K562 (cell line): ENCODE results near the gene POLD4. TPM values are rescaled to one million over a fixed set of nuclear protein-coding genes. Genes with fewer than 3 reads are reported as not detected.

Source experiments
- HDGF ChIP-seq: fragments of 450-650 bp; IDR thresholded peaks from 2 replicates; pipeline ENCODE4 v1.6.1; 2016
- HLTF ChIP-seq: fragments of 450-650 bp; IDR thresholded peaks from 2 replicates; pipeline ENCODE4 v1.6.1; 2016
- IRF2 ChIP-seq: sonication (generic); formaldehyde crosslinking; IDR thresholded peaks from 2 replicates; pipeline ENCODE4 v1.8.1; 2022; ENCODE audit warnings: mild to moderate bottlenecking, missing genetic modification reagents
- MCM5 ChIP-seq: fragments of 450-650 bp; IDR thresholded peaks from 2 replicates; pipeline ENCODE4 v1.6.1; 2016; ENCODE audit warnings: low read depth
- RBFOX2 ChIP-seq: fragments of 200-400 bp; formaldehyde crosslinking; IDR thresholded peaks from 2 replicates; pipeline ENCODE4 v1.6.1; 2017; ENCODE audit warnings: low read depth, mild to moderate bottlenecking, low read length, moderate library complexity
- YY1 ChIP-seq, 3 experiments: IDR thresholded peaks; 2 replicates each; pipeline ENCODE4 v1.6.1; 2011; ENCODE audit warnings: low read length in 2 of 3, mild to moderate bottlenecking in 2 of 3, moderate library complexity in 2 of 3, borderline replicate concordance in 1 of 3, control low read depth in 1 of 3, low read depth in 1 of 3; ENCODE audit not compliant: insufficient read depth in 3 of 3, insufficient replicate concordance in 2 of 3, control insufficient read depth in 1 of 3, insufficient read length in 1 of 3; ENCODE audit errors: extremely low read depth in 1 of 3
- polyA plus RNA-seq, 8 experiments: library from polyadenylated mRNA; depleted of rRNA in 4 of 8; stranded (reverse) in 5 of 8; unstranded in 3 of 8; fragments of >200 nt; fragmentation: Nextera tagmentation in 2 of 8; fragmentation: Illumina TruSeq in 1 of 8; extraction: Ambion mirVana in 2 of 8; extraction: Trizol in 1 of 8; gene quantifications; 2 replicates each; pipeline versions ENCODE4 v1.2.1 to v1.2.3, GENCODE V29; 2011 to 2014; ENCODE audit warnings: inconsistent platforms in 1 of 8, missing spikeins in 1 of 8
- total RNA-seq, 7 experiments: library from RNA; depleted of rRNA in 6 of 7; stranded (reverse); fragments of >200 nt in 6 of 7; fragmentation: Illumina TruSeq in 2 of 7; extraction: Trizol in 2 of 7; gene quantifications; 2 replicates each; pipeline versions ENCODE4 v1.2.1 to v1.2.3, GENCODE V29; 2011 to 2021; ENCODE audit warnings: low replicate concordance in 1 of 7
- TF ChIP-seq, protein P1 (sequence below), 2 experiments: fragments of 450-650 bp; IDR thresholded peaks; 2 replicates each; pipeline ENCODE4 v1.6.1; 2016; ENCODE audit warnings: mild to moderate bottlenecking in 2 of 2, borderline replicate concordance in 1 of 2, low read depth in 1 of 2, moderate library complexity in 1 of 2
- TF ChIP-seq, protein P2 (sequence below): fragments of 250-450 bp; sonication (Bioruptor Pico); IDR thresholded peaks from 2 replicates; pipeline ENCODE4 v1.8.0; 2022; ENCODE audit warnings: inconsistent platforms
- TF ChIP-seq, protein P3 (sequence below): fragments of 450-650 bp; formaldehyde crosslinking; IDR thresholded peaks from 2 replicates; pipeline ENCODE4 v1.4.0; 2020; ENCODE audit warnings: mild to moderate bottlenecking, mixed read lengths
- TF ChIP-seq, protein P4 (sequence below): fragments of 450-650 bp; IDR thresholded peaks from 2 replicates; pipeline ENCODE4 v1.7.1; 2018; ENCODE audit warnings: mild to moderate bottlenecking, low read depth; ENCODE audit not compliant: partially characterized antibody

POLD4 gene
- total and polyA plus RNA-seq, 9 of the 15 experiments (the other 6 are each of a cell fraction or from before 2014, with no cell fraction given): 5.8 to 64.5 (median 18.3) TPM

DNA sequence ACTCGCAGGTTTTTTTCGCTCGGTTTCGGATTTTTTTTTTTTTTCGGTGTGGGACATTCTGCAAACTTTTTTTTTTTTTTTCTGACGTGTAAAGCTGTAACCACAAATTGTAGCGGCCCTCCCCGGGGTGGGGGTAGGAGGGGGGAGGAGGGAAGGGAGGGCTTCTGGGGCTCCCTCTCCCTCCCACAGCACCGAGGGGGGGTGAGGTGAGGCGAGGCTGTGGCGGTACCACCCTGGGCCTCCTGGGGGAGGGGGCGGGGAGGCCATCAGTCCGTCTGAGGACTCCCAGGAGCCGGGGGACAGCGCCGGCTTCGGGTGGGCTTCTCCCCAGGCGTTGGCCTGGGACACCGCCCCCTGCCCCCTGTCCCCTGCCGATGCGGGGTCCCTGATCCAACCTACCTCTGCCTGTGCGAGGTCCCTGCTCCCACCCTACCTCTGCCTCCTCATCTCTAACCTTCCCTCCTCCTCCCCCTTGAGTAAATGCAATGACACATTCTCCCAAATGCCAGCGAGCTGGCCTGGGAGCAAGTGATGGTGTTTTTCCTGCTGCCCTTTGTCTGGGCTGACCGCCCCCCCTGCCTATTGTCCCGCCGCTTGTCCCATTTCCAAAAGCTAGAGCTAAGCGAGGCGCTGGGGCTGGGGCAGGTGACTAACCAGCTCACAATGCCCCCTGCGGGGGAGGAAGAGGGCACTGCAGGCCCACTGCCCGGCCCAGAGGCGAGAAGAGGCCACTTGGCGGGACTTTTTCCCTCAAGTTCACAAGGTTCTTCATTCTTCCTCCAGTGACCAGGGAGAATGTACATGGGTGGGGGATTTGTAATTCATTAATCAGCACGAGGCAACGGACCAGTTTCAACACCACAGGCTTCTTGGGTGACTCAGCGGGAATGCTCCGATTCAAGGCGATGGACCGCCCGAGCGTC is 20.6 kb upstream of the POLD4 start (continued):
- TF ChIP-seq, protein P1, sequence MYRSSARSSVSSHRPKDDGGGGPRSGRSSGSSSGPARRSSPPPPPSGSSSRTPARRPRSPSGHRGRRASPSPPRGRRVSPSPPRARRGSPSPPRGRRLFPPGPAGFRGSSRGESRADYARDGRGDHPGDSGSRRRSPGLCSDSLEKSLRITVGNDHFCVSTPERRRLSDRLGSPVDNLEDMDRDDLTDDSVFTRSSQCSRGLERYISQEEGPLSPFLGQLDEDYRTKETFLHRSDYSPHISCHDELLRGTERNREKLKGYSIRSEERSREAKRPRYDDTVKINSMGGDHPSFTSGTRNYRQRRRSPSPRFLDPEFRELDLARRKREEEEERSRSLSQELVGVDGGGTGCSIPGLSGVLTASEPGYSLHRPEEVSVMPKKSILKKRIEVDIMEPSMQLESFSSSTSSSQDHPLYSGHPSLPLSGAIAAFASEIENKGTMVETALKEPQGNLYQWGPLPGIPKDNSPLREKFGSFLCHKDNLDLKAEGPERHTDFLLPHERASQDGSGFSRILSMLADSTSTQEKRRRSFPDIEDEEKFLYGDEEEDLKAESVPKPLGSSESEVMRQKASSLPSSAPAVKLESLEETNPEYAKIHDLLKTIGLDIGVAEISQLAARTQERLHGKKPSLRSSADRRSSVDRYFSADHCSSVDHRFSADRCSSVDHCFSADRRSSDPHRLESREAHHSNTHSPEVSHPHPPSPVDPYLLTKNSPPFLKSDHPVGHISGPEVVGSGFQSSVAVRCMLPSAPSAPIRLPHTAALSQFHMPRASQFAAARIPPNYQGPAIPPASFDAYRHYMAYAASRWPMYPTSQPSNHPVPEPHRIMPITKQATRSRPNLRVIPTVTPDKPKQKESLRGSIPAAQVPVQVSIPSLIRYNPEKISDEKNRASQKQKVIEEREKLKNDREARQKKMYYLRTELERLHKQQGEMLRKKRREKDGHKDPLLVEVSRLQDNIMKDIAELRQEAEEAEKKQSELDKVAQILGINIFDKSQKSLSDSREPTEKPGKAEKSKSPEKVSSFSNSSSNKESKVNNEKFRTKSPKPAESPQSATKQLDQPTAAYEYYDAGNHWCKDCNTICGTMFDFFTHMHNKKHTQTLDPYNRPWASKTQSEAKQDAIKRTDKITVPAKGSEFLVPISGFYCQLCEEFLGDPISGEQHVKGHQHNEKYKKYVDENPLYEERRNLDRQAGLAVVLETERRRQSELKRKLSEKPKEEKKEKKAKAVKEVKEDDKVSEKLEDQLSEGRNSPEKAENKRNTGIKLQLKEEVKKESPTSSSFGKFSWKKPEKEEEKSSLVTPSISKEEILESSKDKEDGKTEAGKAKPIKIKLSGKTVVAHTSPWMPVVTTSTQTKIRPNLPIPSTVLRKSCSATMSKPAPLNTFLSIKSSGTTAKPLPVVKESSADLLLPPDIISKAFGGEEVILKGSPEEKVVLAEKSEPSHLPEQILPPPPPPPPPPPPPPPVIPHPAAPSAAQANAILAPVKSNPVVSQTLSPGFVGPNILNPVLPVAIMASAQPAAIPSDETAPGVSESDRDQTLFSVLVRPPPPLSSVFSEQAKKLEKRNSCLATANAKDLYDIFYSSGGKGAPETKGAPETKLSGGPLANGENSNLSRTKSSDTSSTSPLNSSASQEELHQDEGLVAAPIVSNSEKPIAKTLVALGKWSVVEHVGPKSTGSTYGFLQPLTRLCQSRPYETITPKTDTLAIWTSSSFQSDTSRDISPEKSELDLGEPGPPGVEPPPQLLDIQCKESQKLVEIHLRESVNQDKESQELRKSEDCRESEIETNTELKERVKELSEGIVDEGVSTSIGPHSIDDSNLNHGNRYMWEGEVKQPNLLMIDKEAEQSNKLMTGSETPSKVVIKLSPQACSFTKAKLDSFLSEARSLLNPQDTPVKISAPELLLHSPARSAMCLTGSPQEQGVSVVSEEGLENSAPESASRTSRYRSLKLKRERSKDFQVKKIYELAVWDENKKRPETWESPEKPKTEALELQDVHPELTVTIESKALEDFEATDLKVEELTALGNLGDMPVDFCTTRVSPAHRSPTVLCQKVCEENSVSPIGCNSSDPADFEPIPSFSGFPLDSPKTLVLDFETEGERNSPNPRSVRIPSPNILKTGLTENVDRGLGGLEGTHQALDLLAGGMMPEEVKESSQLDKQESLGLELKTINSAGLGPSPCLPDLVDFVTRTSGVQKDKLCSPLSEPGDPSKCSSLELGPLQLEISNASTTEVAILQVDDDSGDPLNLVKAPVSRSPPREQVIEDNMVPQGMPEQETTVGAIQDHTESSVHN (IDR thresholded peaks at IDR 0.05; ENCODE audit: borderline replicate concordance in 1 of 2, low read depth in 1 of 2): no peak
- TF ChIP-seq, protein P2, sequence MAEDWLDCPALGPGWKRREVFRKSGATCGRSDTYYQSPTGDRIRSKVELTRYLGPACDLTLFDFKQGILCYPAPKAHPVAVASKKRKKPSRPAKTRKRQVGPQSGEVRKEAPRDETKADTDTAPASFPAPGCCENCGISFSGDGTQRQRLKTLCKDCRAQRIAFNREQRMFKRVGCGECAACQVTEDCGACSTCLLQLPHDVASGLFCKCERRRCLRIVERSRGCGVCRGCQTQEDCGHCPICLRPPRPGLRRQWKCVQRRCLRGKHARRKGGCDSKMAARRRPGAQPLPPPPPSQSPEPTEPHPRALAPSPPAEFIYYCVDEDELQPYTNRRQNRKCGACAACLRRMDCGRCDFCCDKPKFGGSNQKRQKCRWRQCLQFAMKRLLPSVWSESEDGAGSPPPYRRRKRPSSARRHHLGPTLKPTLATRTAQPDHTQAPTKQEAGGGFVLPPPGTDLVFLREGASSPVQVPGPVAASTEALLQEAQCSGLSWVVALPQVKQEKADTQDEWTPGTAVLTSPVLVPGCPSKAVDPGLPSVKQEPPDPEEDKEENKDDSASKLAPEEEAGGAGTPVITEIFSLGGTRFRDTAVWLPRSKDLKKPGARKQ: no peak
- TF ChIP-seq HLTF (peak; percentile 49; the same call in 1 of the 2 replicates), MCM5 (no peak), HDGF (peak; percentile 70), YY1 (IDR thresholded peaks at IDR 0.05; ENCODE audit: borderline replicate concordance in 1 of 3, control insufficient read depth in 1 of 3, extremely low read depth in 1 of 3, insufficient read depth in 3 of 3, insufficient read length in 1 of 3, insufficient replicate concordance in 2 of 3, low read depth in 1 of 3, low read length in 2 of 3) (peak in 2 of 3 experiments; percentile 29 to 35), RBFOX2 (peak; percentile 49), IRF2 (CRISPR knock-in tag) (no peak)
- TF ChIP-seq, protein P3, sequence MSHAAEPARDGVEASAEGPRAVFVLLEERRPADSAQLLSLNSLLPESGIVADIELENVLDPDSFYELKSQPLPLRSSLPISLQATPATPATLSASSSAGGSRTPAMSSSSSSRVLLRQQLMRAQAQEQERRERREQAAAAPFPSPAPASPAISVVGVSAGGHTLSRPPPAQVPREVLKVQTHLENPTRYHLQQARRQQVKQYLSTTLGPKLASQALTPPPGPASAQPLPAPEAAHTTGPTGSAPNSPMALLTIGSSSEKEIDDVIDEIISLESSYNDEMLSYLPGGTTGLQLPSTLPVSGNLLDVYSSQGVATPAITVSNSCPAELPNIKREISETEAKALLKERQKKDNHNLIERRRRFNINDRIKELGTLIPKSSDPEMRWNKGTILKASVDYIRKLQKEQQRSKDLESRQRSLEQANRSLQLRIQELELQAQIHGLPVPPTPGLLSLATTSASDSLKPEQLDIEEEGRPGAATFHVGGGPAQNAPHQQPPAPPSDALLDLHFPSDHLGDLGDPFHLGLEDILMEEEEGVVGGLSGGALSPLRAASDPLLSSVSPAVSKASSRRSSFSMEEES (CRISPR knock-in tag): no peak
- TF ChIP-seq, protein P4, sequence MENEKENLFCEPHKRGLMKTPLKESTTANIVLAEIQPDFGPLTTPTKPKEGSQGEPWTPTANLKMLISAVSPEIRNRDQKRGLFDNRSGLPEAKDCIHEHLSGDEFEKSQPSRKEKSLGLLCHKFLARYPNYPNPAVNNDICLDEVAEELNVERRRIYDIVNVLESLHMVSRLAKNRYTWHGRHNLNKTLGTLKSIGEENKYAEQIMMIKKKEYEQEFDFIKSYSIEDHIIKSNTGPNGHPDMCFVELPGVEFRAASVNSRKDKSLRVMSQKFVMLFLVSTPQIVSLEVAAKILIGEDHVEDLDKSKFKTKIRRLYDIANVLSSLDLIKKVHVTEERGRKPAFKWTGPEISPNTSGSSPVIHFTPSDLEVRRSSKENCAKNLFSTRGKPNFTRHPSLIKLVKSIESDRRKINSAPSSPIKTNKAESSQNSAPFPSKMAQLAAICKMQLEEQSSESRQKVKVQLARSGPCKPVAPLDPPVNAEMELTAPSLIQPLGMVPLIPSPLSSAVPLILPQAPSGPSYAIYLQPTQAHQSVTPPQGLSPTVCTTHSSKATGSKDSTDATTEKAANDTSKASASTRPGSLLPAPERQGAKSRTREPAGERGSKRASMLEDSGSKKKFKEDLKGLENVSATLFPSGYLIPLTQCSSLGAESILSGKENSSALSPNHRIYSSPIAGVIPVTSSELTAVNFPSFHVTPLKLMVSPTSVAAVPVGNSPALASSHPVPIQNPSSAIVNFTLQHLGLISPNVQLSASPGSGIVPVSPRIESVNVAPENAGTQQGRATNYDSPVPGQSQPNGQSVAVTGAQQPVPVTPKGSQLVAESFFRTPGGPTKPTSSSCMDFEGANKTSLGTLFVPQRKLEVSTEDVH: peak; percentile 62
